Vagina (tissue), 2 donors: ENCODE measurements around the gene PRTN3.

Experiments used
- POLR2A ChIP-seq, 2 donors: fragments of 450-650 bp; IDR thresholded peaks; one replicate each; pipeline ENCODE4 v1.6.1; 2017; ENCODE audit warnings: antibody characterized with exemption in 2 of 2, mild to moderate bottlenecking in 2 of 2, moderate library complexity in 2 of 2
- POLR2AphosphoS5 ChIP-seq, 2 donors: sonication (generic); formaldehyde crosslinking; IDR thresholded peaks; one replicate each; pipeline ENCODE4 v1.9.0; 2017; ENCODE audit warnings: antibody characterized with exemption in 2 of 2, mild to moderate bottlenecking in 2 of 2, low read depth in 1 of 2; ENCODE audit not compliant: insufficient read depth in 1 of 2
- TF ChIP-seq, protein P1 (sequence below), 3 experiments: fragments of 450-650 bp in 2 of 3; fragments of 200-600 bp in 1 of 3; sonication (generic) in 1 of 3; IDR thresholded peaks; one replicate each; pipeline ENCODE4 v1.5.1; 2017 to 2019; ENCODE audit warnings: antibody characterized with exemption in 3 of 3, mild to moderate bottlenecking in 2 of 3, moderate library complexity in 2 of 3

DNA sequence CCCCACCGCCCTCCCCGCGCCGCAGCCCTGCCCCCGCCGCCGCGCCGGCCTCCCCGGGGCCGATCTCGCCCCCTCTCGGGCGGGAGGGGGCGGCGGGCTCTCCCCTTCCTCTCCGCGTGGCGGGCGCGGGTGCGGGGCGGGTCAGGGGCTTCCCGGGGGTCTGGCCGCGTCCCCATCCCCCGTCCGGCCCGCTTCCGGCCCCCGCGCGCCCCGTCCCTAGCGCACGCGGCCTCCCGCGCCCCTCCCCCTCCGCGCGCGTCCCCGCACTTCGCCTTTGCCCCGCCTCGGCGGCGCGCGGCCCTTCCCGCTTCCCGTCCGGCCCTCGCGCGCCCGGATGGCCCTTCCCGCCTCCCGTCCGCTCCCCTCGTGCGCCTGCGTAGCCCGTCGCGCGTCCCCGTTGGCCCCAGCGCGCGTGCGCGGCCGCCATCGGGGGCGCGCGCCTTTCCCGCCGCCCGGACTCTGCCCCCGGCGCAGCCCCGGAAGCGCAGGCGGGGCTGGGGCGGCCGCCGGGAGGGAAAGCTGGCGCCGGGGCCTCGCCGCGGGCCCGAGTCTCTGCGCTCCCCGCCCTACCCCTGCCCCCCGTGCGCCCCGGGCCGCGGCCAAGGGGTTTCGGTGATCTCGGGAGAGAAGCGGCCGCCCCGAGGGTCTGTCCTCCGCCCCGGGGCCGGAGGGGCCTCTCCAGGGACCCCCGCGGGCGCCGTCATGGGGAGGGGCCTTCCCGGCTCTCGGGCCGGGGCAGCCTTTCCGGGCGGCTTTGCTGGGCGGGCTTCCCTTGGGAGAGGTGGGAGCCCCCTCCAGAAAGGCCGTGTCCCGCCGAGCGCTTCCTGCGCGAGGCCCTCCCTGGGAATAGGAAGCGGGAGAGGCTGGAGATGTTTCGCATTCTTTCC lies 43.0 kb upstream of the PRTN3 start:
- TF ChIP-seq, protein P1, sequence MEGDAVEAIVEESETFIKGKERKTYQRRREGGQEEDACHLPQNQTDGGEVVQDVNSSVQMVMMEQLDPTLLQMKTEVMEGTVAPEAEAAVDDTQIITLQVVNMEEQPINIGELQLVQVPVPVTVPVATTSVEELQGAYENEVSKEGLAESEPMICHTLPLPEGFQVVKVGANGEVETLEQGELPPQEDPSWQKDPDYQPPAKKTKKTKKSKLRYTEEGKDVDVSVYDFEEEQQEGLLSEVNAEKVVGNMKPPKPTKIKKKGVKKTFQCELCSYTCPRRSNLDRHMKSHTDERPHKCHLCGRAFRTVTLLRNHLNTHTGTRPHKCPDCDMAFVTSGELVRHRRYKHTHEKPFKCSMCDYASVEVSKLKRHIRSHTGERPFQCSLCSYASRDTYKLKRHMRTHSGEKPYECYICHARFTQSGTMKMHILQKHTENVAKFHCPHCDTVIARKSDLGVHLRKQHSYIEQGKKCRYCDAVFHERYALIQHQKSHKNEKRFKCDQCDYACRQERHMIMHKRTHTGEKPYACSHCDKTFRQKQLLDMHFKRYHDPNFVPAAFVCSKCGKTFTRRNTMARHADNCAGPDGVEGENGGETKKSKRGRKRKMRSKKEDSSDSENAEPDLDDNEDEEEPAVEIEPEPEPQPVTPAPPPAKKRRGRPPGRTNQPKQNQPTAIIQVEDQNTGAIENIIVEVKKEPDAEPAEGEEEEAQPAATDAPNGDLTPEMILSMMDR (IDR thresholded peaks at IDR 0.05) = no peak
- TF ChIP-seq POLR2A (IDR thresholded peaks at IDR 0.05) (no peak), POLR2AphosphoS5 (IDR thresholded peaks at IDR 0.05; ENCODE audit: insufficient read depth in 1 of 2, low read depth in 1 of 2) (no peak)
